SK-N-SH treated with all-trans-retinoic acid at 6 μM for 48 hours (cell line): ENCODE data around the gene MAP3K20.

Experiments
- GLIS3 ChIP-seq: fragments of 250-450 bp; sonication (Bioruptor Pico); IDR thresholded peaks from 2 replicates; pipeline ENCODE4 v1.5.0; 2020; ENCODE audit warnings: mild to moderate bottlenecking, moderate library complexity
- SNAI2 ChIP-seq: fragments of 250-450 bp; sonication (Bioruptor Pico); IDR thresholded peaks from 2 replicates; pipeline ENCODE4 v1.5.0; 2020; ENCODE audit warnings: mild to moderate bottlenecking, moderate library complexity

GRCh38 chr2:173075781-173076580 lies at the start of gene MAP3K20:
- TF ChIP-seq SNAI2 (CRISPR knock-in tag) (no peak), GLIS3 (no peak)
